ENCODE data around the gene SIAE.

DNA sequence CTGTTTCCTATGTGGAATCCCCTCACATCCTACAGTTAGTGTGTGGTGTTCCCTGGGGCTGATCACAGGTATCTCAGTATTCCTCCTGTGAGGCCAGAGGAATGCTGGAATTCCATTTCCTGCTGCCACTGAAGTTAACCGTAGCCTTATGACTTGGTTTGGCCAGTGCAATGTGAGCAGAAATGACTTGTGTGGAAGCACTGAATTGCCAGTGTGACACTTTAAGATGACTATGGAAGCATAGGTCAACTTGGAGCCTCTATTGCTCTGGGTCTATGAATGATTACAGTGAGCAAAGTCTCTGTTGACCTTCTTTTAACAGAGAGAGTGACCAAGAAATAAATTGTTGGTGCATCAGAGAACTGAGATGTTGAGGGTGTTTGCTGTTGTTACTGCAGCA, 34.4 kb downstream of the SIAE start:
- TF ChIP-seq POLR2A (IDR thresholded peaks at IDR 0.05) (no peak), CTCF (IDR thresholded peaks at IDR 0.05) (no peak)

Measured in suprapubic skin (tissue), 3 donors.